ENCODE data around the gene MYO16.

The MYO16 gene

DNA sequence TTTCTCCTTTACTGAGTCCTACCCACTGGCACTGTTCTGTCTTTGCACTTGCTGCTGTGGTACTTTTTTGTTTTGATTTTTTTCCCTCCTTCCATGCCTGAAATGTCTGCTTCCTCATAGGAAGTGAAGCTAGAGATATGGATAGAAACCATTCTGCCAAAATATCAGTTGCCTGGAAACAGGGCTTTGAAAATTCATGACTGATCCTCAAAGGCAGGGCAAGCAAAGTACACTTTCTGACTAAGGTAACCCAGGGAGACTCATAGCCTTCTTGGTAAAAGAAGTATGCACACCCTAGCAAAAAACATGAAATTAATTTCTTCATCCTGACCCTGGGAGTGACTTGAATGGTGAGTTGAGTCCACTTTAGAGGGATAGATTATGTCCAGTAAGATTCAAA, 329.8 kb downstream of the MYO16 start:
- Histone ChIP-seq H3K79me2 (ENCODE audit: insufficient read depth, low read length) (no peaks in the 10 kb centered on the region), H3K9ac (ENCODE audit: low read length) (no peak overlapping the region), H3K9me3 (ENCODE audit: insufficient read depth, low read length) (no peaks in the 10 kb centered on the region), H3K27me3 (ENCODE audit: low read length) (no peaks in the 10 kb centered on the region), H2AFZ (ENCODE audit: low read depth, low read length, severe bottlenecking) (no peak overlapping the region), H3K4me3 (ENCODE audit: insufficient read depth, low read length, poor library complexity, severe bottlenecking) (no peak overlapping the region), H3F3A (ENCODE audit: insufficient read depth) (no peaks in the 10 kb centered on the region), H3K27ac (ENCODE audit: low read depth, low read length) (no peak overlapping the region), H3K9me2 (replicated peaks; ENCODE audit: insufficient read depth, low read length) (no peaks in the 10 kb centered on the region), H4K20me1 (ENCODE audit: low read depth, low read length) (no peaks in the 10 kb centered on the region), H3K4me2 (ENCODE audit: low read depth, low read length, poor library complexity, severe bottlenecking) (no peak overlapping the region), H3K36me3 (ENCODE audit: low read length) (no peaks in the 10 kb centered on the region)
- TF ChIP-seq EZH2phosphoT487 (conservative IDR thresholded peaks at IDR 0.05; ENCODE audit: low read length): no peak
- TF ChIP-seq, protein P1, sequence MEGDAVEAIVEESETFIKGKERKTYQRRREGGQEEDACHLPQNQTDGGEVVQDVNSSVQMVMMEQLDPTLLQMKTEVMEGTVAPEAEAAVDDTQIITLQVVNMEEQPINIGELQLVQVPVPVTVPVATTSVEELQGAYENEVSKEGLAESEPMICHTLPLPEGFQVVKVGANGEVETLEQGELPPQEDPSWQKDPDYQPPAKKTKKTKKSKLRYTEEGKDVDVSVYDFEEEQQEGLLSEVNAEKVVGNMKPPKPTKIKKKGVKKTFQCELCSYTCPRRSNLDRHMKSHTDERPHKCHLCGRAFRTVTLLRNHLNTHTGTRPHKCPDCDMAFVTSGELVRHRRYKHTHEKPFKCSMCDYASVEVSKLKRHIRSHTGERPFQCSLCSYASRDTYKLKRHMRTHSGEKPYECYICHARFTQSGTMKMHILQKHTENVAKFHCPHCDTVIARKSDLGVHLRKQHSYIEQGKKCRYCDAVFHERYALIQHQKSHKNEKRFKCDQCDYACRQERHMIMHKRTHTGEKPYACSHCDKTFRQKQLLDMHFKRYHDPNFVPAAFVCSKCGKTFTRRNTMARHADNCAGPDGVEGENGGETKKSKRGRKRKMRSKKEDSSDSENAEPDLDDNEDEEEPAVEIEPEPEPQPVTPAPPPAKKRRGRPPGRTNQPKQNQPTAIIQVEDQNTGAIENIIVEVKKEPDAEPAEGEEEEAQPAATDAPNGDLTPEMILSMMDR (IDR thresholded peaks at IDR 0.05; ENCODE audit: insufficient read depth, low read length, poor library complexity, severe bottlenecking): no peak

DNA sequence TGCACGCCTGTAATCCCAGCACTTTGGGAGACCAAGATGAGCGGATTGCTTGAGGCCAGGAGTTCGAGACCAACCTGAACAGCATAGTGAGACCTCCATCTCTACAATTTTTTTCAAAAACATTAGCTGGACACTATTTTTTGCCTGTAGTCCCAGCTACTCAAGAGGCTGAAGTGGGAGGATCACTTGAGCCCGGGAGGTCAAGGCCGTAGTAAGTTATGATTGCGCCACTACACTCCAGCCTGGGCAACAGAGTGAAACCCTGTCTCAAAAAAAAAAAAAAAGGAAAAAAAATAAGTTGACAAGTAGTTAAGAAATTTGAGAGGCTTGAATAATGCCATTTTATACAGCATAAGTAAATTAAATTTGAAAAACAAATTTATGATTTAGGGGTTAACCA, 330.6 kb downstream of the MYO16 start:
- no peaks in the 10 kb centered on the region for H4K20me1 ChIP-seq (ENCODE audit: low read depth, low read length)
- H3K79me2 ChIP-seq (ENCODE audit: insufficient read depth, low read length): no peaks in the 10 kb centered on the region
- no peaks in the 10 kb centered on the region for H3F3A ChIP-seq (ENCODE audit: insufficient read depth)
- no peak overlapping the region for H3K4me2 ChIP-seq (ENCODE audit: low read depth, low read length, poor library complexity, severe bottlenecking)
- H3K9me2 ChIP-seq (replicated peaks; ENCODE audit: insufficient read depth, low read length): no peaks in the 10 kb centered on the region
- H3K9me3 ChIP-seq (ENCODE audit: insufficient read depth, low read length): no peaks in the 10 kb centered on the region
- H3K9ac ChIP-seq (ENCODE audit: low read length): no peak overlapping the region
- no peak for TF ChIP-seq EZH2phosphoT487 (conservative IDR thresholded peaks at IDR 0.05; ENCODE audit: low read length)
- TF ChIP-seq, protein P1 (IDR thresholded peaks at IDR 0.05; ENCODE audit: insufficient read depth, low read length, poor library complexity, severe bottlenecking): no peak
- no peak overlapping the region for H3K4me3 ChIP-seq (ENCODE audit: insufficient read depth, low read length, poor library complexity, severe bottlenecking)
- no peaks in the 10 kb centered on the region for H3K27me3 ChIP-seq (ENCODE audit: low read length)
- no peak overlapping the region for H2AFZ ChIP-seq (ENCODE audit: low read depth, low read length, severe bottlenecking)
- H3K36me3 ChIP-seq (ENCODE audit: low read length): no peaks in the 10 kb centered on the region
- no peak overlapping the region for H3K27ac ChIP-seq (ENCODE audit: low read depth, low read length)

DNA sequence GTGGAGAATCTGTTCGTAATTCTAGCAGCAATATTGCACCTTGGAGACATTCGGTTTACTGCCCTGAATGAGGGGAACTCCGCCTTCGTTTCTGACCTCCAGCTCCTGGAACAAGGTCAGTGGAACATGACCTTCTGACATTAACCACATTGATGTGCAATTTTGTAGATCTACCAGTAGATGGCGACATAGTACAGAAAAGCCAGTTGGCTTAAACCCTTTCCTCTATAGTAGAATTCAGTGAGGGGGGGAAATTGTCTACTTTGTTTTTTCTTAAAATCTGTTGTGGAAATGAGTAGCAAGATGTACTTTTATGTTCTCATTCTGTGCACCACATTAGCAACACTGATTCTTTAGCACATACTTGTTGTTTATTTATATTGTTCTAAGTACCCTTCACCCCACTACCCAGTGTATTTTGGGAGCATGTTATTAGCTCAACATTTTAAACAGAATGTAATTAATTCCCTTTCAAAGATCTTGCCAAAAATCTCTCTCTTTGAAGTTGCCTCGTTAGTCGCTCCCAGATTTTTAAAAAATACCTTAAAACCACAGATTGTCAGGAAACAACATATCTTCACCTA, 332.2 kb downstream of the MYO16 start:
- H4K20me1 ChIP-seq (ENCODE audit: low read depth, low read length): no peaks in the 10 kb centered on the region
- no peak overlapping the region for H3K27ac ChIP-seq (ENCODE audit: low read depth, low read length)
- no peak overlapping the region for H3K9ac ChIP-seq (ENCODE audit: low read length)
- H3K4me2 ChIP-seq (ENCODE audit: low read depth, low read length, poor library complexity, severe bottlenecking): no peak overlapping the region
- no peaks in the 10 kb centered on the region for H3F3A ChIP-seq (ENCODE audit: insufficient read depth)
- no peak overlapping the region for H3K4me3 ChIP-seq (ENCODE audit: insufficient read depth, low read length, poor library complexity, severe bottlenecking)
- H3K36me3 ChIP-seq (ENCODE audit: low read length): no peaks in the 10 kb centered on the region
- TF ChIP-seq EZH2phosphoT487 (conservative IDR thresholded peaks at IDR 0.05; ENCODE audit: low read length): no peak
- TF ChIP-seq, protein P1 (IDR thresholded peaks at IDR 0.05; ENCODE audit: insufficient read depth, low read length, poor library complexity, severe bottlenecking): peak; percentile 56
- H2AFZ ChIP-seq (ENCODE audit: low read depth, low read length, severe bottlenecking): no peak overlapping the region
- no peaks in the 10 kb centered on the region for H3K9me3 ChIP-seq (ENCODE audit: insufficient read depth, low read length)
- no peaks in the 10 kb centered on the region for H3K9me2 ChIP-seq (replicated peaks; ENCODE audit: insufficient read depth, low read length)
- H3K79me2 ChIP-seq (ENCODE audit: insufficient read depth, low read length): no peaks in the 10 kb centered on the region
- H3K27me3 ChIP-seq (ENCODE audit: low read length): no peaks in the 10 kb centered on the region
